Epithelial cell of proximal tubule (primary cell): Measurements from ENCODE around the gene LZTS2. TPM values are rescaled to one million over a fixed set of nuclear protein-coding genes. Genes with fewer than 3 reads are reported as not detected.

Source experiments
- DNase-seq: peaks from one replicate; pipeline ENCODE4 v3.0.0-alpha.2; 2011; ENCODE audit warnings: low read depth
- H3K4me3 ChIP-seq: 2 replicates; pipeline ENCODE4 v1.5.1; 2011; ENCODE audit warnings: low read depth, mild to moderate bottlenecking, low read length
- total RNA-seq: library from RNA; depleted of rRNA; stranded (reverse); fragments of >200 nt; gene quantifications from 2 replicates; pipeline ENCODE4 v1.2.3, GENCODE V29; 2015
- TF ChIP-seq, protein P1 (sequence below): conservative IDR thresholded peaks from 2 replicates; pipeline ENCODE4 v1.5.1; 2012; ENCODE audit warnings: low read depth, mild to moderate bottlenecking, low read length

LZTS2 gene
- total RNA-seq, 1 donor from 2014 or later: 81.0 TPM

DNA sequence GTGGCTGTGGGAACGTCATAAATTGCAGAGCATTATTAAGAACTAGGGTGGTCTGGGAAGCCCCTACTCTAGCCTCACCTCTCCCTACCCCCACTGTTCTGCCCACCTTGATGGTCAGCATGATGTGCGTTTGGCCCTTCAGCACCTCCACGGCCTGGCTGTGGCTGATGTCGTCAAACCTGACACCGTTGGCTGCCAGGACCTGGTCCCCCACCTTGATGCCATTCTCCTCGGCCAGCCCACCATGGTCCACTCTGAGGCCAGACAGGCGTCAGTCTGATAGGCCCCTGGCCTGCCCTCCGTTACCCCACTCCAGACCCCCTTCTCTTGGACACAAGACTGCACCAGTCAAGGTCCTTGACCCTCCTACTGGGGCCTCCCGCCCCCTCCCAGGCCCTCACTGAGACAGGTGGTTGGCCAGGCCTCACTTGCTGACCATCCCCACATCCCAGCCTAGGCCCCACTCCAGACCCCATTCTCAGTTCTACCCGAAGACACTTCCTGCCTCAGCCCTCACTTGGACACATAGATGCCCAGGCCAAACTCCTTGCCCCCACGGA, 22.2 kb downstream of the LZTS2 start:
- no peak for DNase-seq
- H3K4me3 ChIP-seq: no peak overlapping the region
- TF ChIP-seq, protein P1, sequence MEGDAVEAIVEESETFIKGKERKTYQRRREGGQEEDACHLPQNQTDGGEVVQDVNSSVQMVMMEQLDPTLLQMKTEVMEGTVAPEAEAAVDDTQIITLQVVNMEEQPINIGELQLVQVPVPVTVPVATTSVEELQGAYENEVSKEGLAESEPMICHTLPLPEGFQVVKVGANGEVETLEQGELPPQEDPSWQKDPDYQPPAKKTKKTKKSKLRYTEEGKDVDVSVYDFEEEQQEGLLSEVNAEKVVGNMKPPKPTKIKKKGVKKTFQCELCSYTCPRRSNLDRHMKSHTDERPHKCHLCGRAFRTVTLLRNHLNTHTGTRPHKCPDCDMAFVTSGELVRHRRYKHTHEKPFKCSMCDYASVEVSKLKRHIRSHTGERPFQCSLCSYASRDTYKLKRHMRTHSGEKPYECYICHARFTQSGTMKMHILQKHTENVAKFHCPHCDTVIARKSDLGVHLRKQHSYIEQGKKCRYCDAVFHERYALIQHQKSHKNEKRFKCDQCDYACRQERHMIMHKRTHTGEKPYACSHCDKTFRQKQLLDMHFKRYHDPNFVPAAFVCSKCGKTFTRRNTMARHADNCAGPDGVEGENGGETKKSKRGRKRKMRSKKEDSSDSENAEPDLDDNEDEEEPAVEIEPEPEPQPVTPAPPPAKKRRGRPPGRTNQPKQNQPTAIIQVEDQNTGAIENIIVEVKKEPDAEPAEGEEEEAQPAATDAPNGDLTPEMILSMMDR: no peak

DNA sequence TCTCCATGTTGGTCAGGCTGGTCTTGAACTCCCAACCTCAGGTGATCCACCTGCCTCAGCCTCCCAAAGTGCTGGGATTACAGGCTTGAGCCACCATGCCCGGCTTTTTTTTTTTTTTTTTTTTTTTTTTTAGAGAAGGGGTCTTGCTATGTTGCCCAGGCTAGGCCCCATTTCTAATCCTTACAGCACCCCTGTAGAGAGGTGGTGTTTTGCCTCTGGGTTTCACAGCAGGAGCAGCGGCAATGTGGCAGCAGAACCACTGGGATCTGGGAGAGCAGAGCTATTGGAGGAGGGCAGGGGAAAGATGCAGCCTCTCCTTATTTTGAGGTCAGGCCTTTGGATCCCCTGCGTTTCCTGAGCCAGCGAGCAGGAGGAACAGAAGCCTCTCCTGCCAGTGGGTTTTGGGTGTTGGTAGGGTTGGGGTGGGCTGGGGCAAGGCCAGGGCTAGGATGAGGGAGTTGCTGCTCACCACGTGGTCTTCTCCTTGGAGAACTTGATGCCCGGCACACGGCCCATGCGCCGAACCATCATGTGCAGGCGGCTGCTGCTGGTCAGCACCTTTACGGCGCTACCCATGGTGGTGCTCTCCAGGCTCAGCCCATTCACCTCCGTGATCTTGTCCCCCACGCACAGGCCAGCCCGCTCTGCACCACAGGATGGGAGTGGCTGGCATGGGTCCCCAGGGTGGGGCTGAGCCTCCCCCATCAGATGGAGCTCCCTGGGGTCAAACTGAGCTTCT, 23.5 kb downstream of the LZTS2 start:
- TF ChIP-seq, protein P1: no peak
- no peak for DNase-seq
- H3K4me3 ChIP-seq: no peak overlapping the region

DNA sequence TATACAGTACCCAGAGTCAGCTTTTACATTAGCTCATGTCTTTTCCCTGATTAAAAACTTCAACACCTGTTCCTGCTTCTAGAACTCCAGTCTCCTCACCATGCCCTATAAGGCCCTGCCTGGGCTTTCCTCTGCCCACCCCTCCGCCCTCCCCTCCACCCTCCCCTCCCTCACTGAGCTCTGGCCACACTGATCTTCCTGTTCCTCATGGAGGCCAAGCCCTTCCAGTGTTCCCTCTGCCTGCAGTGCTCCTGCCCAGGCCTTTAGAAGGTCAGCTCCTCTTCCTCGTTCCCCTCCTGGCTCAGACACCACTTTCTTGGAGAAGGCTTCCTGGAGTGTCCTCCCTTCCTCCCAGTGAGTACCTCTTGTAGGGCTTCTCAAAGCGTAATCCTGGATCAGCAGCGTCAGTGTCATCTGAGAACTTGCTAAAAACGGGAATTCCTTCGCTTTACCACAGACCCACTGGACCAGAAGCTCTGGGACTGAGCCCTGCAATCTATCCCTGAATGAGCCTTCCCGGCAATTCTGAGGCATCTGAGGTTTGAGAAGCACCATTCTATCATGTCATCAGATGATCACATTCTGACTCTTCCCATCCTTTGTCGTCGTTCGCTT, 27.6 kb downstream of the LZTS2 start:
- H3K4me3 ChIP-seq: no peak overlapping the region
- DNase-seq: no peak
- TF ChIP-seq, protein P1: no peak

DNA sequence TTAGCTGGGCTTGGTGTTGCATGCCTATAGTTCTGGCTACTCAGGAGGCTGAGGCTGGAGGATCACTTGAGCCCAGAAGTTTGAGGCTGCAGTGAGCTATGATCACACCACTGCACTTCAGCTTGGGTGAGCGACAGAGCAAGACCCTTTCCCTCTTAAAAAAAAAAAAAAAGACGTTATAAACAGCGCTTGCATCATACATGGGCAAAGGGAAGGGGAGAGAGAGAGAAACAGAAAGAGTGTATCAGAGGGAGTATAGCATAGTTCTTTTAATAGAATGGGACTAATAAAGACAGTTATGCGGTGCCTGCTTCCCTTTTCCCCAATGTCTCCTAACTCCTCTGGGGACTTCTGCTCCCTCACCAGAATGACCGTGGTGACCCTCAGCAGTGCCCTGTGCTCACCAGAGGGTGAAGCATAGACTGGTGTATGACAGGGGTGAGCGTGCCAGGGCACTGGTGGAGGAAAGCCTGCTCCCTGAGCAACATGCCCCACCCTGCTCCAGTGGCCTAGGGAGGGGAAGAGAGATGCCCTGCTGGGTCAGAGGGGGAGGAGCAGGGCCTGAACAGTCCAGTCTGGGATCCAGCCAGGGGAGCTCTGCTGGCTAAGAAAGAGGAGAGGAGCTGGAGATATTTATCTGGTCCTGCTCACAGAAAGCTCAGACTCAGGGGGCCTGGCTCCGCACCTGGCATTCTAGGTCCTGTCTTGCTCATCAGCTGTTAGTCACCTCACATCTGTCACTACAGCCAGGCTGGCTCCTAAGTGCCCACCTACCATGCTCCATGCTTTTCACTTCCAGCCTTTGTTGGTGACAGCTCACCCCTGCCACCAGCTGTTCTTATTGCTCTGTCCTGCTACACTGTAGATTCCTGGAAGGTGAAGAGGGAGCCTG, 29.1 kb downstream of the LZTS2 start:
- TF ChIP-seq, protein P1: no peak
- no peak overlapping the region for H3K4me3 ChIP-seq

DNA sequence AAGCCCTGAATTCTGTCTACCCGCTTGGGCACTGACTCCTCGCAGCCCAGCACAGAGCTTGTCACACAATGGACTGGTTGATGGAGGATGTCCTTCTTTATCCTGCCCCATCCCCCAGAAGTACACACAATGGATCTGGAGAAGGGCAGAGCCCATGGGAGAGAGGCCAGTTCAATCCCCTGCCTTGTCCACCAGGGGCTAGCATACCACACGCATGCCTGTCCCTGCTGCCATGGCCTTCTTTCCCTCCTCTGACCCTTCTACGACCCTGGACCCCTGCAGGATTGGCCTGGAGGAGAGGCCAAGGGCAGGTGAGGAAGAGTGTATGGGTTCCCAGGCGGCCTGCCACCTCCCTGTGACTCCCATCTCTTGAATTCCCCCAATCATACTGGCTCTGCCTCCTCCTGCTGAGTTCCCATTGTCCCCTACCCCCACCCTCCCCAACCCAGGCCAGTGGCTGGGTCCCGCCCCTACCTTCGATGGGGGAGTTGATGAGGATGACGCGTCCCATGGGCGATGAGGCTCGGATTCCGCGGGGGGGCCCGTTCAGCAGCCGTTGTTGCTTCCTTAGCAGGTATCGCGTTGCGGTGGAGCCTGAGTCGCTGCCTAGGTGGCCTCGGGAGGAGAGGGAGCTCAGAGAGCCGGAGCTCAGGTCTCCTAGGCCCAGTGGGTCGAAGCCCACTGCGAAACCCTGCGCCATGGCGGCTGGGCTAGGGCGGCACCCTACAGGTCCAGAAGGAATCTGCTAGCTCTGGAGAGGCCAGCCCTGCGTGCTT, 30.1 kb downstream of the LZTS2 start:
- TF ChIP-seq, protein P1: peak; percentile 20
- DNase-seq: no peak
- H3K4me3 ChIP-seq: no peak overlapping the region

More for the DNA sequence above, 29.1 kb downstream of the LZTS2 start:
- no peak for DNase-seq

DNA sequence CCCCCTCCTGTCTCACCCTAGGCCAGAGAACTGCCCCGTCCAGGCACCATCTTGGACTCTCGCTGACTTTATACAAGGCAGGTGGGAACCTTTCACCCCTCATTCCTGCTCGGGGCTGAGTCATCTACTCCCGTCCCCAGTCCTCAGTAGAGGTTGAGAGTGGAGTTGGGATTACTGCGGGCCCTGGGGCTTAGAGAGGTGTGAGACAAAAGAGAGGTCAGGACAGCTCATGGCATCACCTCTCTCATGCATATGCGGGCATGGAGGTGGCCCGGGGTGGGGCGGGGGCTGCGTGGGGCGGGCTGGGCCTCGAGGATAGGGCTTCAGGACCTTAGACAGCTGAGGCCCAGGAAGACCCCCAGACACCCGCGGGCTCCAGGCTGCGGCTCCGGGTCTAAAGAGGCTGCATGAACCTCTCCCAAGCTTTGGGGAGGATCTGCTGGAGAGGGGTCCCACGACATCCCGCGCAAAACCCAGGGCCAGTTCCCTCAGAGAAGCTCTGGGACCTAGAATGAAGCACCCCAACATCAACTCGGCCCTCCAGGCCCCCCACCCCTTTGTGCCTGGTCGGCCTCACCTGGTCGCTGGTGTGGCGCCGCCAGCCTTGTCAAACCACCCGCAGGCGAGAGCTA, 31.0 kb downstream of the LZTS2 start:
- TF ChIP-seq, protein P1: no peak
- peak overlapping the region; percentile 92 for H3K4me3 ChIP-seq
- no peak for DNase-seq
